Thyroid gland (tissue), 4 donors: ENCODE data around the gene TCEA2. TPM values are rescaled to one million over a fixed set of nuclear protein-coding genes. Genes with fewer than 3 reads are reported as not detected.

Source experiments
- DNase-seq, 2 donors: peaks; one replicate each; pipeline ENCODE4 v3.0.0-alpha.2; 2019
- H3K27ac ChIP-seq, 3 donors: fragments of 200-600 bp; sonication (generic); 1 replicate in 2 of 3; 2 replicates in 1 of 3; pipeline ENCODE4 v1.5.1; 2016 to 2019; ENCODE audit warnings: mild to moderate bottlenecking in 1 of 3, moderate library complexity in 1 of 3
- H3K27me3 ChIP-seq: fragments of 200-600 bp; sonication (generic); one replicate; pipeline ENCODE4 v1.5.1; 2019
- H3K36me3 ChIP-seq, 2 donors: fragments of 200-600 bp; sonication (generic); one replicate each; pipeline ENCODE4 v1.5.1; 2016 to 2019
- H3K4me1 ChIP-seq, 2 donors: fragments of 200-600 bp; sonication (generic); one replicate each; pipeline ENCODE4 v1.5.1; 2017 to 2019
- H3K4me3 ChIP-seq, 3 donors: fragments of 200-600 bp; sonication (generic); replicated peaks in 1 of 3; 1 replicate in 2 of 3; 2 replicates in 1 of 3; pipeline ENCODE4 v1.5.1; 2016; ENCODE audit warnings: mild to moderate bottlenecking in 1 of 3
- H3K9me3 ChIP-seq: fragments of 200-600 bp; sonication (generic); one replicate; pipeline ENCODE4 v1.5.1; 2017
- POLR2A ChIP-seq, 2 donors: fragments of 450-650 bp; IDR thresholded peaks; one replicate each; pipeline ENCODE4 v1.6.1; 2017; ENCODE audit warnings: antibody characterized with exemption in 2 of 2, mild to moderate bottlenecking in 2 of 2, moderate library complexity in 1 of 2
- WGBS, 2 donors: methylation state at CpG; one replicate each; pipeline ENCODE4 v1.1.5; 2017; 5-methylcytosine and 5-hydroxymethylcytosine counted together
- intact Hi-C: fragments of 100-400 bp; cut with DNase I; formaldehyde crosslinking; loops from one replicate; pipeline ENCODE4 v1.15.1; 2023
- total RNA-seq, 4 donors: library from RNA; depleted of rRNA; stranded (reverse); fragments of >200 nt; gene quantifications; one replicate each; pipeline ENCODE4 v1.2.3, GENCODE V29; 2016
- TF ChIP-seq, protein P1 (sequence below), 6 experiments: fragments of 200-600 bp in 3 of 6; fragments of 450-650 bp in 3 of 6; sonication (generic) in 3 of 6; IDR thresholded peaks; one replicate each; pipeline ENCODE4 v1.5.1; 2016 to 2019; ENCODE audit warnings: antibody characterized with exemption in 6 of 6, mild to moderate bottlenecking in 2 of 6, inconsistent platforms in 1 of 6, moderate library complexity in 1 of 6

The TCEA2 gene
- total RNA-seq, 4 donors from 2014 or later = 20.9 to 43.1 (median 24.4) TPM

DNA sequence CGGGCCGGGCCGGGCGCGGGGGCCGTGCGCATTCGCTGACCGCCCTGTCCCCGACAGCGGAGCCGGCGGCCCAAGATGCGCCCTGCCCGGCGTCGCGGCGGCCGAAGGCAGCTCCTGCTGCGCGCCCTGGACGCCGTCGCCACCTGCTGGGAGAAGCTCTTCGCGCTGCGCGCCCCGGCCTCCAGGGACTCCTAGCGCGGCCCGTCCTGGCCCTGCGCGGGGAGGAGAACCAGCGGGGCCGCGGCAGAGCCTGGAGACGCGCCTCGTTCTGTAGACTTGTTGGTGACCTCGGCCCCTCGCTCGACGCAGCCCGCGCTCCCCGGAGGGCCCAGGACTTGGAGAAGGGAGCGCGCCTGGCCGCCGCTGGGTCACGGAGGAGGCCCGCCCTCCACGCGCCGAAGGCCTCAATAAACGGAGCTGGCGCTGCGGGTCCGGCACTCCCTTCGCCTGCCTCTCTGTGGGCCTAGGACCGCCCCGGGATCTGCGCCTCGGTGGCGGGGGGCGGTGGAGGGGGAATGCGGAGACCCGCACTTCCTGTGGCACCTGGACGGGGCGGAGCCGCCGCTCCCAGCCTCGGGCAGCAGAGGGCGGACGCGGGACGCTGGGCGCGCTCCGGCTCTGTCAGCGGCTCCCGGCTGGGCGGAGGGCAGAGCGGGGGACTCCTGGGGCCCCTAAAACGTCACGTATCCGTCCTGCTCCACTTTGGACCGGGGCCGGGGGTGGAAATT lies 24.3 kb upstream of the TCEA2 start:
- peaks cover 7 to 49% of the 10 kb centered on the region in 2 donors for H3K4me1 ChIP-seq
- no peaks in the 10 kb centered on the region for H3K9me3 ChIP-seq
- no peaks in the 10 kb centered on the region for H3K27me3 ChIP-seq
- H3K4me3 ChIP-seq = peak overlapping the region in 1 of 3 donors; percentile 33
- peak overlapping the region in 2 of 3 donors; percentile 45 to 61 for H3K27ac ChIP-seq
- DNase-seq = peak; percentile 67 to 72
- peaks cover 5 to 7% of the 10 kb centered on the region in 2 donors for H3K36me3 ChIP-seq
- TF ChIP-seq, protein P1, sequence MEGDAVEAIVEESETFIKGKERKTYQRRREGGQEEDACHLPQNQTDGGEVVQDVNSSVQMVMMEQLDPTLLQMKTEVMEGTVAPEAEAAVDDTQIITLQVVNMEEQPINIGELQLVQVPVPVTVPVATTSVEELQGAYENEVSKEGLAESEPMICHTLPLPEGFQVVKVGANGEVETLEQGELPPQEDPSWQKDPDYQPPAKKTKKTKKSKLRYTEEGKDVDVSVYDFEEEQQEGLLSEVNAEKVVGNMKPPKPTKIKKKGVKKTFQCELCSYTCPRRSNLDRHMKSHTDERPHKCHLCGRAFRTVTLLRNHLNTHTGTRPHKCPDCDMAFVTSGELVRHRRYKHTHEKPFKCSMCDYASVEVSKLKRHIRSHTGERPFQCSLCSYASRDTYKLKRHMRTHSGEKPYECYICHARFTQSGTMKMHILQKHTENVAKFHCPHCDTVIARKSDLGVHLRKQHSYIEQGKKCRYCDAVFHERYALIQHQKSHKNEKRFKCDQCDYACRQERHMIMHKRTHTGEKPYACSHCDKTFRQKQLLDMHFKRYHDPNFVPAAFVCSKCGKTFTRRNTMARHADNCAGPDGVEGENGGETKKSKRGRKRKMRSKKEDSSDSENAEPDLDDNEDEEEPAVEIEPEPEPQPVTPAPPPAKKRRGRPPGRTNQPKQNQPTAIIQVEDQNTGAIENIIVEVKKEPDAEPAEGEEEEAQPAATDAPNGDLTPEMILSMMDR (IDR thresholded peaks at IDR 0.05) = peak in 5 of 6 experiments; percentile 37 to 71 (median 47)
- TF ChIP-seq POLR2A (IDR thresholded peaks at IDR 0.05) = no peak
- WGBS, 2 donors = 0 to 2% methylated on average over 14 to 34 of the region's 91 CpGs
- intact Hi-C loops = no loop called here

DNA sequence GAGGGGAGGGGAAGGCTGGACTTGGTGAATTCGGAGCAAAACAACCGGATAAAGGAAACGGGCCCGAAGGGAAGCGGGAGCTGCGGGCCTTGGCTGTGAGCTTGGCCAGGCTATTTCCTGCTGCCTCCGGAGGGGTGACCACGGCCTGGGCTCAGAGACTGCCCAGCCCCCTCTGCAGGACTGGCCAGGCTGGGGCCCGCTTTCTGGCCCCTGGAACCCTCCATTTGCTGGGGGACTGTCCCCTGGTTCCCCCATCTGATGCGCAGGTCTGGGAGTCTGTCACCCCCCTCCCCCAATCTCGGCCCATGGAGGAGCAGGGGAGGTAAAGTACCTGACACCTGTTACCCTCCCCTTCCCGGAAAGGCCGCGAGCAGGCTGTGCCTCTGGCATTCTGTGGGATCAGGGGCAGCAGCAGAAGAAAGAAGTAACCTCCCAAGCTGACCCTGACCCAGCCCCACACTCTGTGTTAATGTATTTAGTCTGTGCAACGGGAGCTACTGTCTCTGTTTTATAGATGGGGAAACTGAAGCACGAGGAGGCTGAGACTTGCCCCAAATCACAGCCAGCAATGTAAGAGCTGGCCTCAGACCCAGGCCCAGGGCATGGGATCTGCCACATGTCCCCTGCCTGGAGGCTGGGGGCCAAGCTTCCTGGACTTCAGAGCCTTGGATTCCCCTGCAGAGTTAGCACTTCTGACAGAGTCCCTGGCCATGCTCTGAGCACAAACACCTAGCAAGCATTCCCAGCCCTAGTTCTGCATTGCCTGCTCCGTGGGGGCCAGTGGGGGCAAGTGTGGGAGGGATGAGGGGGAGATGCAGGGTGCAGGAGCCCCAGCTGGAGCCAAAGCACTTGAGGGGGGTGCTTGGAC lies 23.5 kb upstream of the TCEA2 start:
- H3K27ac ChIP-seq = peak overlapping the region in 1 of 3 donors; percentile 35
- H3K27me3 ChIP-seq = no peaks in the 10 kb centered on the region
- H3K9me3 ChIP-seq = no peaks in the 10 kb centered on the region
- 11 to 21% methylated on average over 6 to 13 of the region's 17 CpGs for WGBS, 2 donors
- H3K4me1 ChIP-seq = peaks cover 7 to 49% of the 10 kb centered on the region in 2 donors
- peak overlapping the region in 1 of 3 donors; percentile 33 for H3K4me3 ChIP-seq
- TF ChIP-seq, protein P1 (IDR thresholded peaks at IDR 0.05) = no peak
- no peak for TF ChIP-seq POLR2A (IDR thresholded peaks at IDR 0.05)
- DNase-seq = no peak
- no peaks in the 10 kb centered on the region for H3K36me3 ChIP-seq
- intact Hi-C loops = no loop called here

DNA sequence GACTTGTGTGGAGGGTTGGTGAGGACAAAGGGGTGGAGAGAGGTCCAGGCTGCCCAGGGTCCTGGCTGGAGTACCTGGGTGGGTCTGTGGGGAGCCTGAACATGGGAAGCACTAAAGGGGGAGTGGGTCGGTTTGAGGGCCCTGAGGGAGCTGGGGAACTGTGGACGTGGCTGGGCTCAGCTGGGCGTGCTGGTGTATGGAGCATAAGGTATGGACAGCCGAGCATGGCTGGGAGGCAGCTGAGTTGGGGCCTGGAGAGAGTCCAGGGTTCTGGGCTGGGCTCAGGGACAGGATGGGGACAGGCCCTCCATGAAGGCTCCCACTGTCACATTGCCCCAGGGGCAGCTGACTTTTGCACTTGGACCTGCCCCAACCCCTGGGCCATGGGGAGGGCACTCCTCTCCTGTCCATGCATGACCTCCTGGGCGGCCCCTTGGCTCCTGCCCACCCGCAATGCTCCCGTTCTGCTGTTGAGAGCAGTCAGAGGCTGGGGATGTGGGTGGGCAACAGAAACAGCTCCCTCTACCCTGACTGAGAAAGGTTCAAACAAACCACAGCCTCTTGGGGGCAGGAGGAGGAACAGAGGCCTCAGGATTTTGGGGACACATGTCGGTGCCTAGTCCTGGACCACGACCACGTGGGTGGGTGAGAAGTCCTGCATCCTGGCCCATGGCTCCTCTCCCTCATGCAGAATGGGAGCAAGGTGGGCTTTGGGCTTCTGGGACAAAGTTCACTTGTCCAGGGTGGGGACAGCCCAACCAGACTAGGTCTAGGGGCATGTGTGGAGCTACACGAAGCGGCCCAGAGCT lies 22.6 kb upstream of the TCEA2 start:
- H3K27ac ChIP-seq = no peak overlapping the region
- no peak for DNase-seq
- TF ChIP-seq POLR2A (IDR thresholded peaks at IDR 0.05) = no peak
- TF ChIP-seq, protein P1 (IDR thresholded peaks at IDR 0.05) = no peak
- no peaks in the 10 kb centered on the region for H3K27me3 ChIP-seq
- H3K4me1 ChIP-seq = peaks cover 7 to 49% of the 10 kb centered on the region in 2 donors
- WGBS, 2 donors = 63 to 74% methylated on average over 9 to 10 of the region's 12 CpGs
- no peaks in the 10 kb centered on the region for H3K36me3 ChIP-seq
- intact Hi-C loops = no loop called here
- H3K4me3 ChIP-seq = no peak overlapping the region
- no peaks in the 10 kb centered on the region for H3K9me3 ChIP-seq

DNA sequence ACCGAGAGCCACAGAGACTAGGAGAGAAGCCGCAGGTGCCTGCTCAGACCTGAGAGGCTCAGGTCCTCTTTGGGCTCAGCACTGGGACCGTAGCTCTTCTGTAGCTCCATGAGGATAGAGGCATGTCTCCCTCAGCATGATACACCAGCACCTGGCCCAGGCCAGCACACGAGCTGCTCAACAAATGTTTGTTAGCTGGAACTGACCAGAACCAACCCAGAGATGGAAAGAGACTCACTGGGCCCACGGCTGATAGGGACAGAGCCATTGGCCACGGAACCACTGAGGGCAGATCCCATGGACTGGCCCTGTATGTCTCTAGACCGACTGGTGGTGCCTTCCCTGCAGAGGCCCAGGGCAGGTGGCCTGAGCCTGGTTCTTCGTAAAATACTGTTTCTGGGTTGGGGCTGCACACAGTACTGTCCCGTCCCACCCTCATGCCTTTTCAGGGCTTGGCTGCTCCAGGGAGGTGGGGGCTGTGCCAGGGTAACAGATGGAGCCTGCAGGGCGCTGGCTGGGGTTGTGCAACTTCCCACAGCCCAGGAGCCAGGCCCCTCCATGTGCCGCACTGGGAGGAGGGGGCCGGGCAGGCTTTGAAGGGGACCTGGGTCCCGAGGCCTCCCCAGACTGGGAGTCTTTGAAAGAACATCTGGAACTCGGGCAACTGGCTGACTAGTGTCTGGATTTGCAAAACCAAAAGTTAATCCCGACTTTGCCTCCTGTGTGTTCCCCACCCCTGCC lies 21.8 kb upstream of the TCEA2 start:
- Histone ChIP-seq H3K27me3 (no peaks in the 10 kb centered on the region), H3K4me3 (no peak overlapping the region), H3K27ac (peak overlapping the region in 1 of 3 donors; percentile 67), H3K4me1 (peaks cover 7 to 49% of the 10 kb centered on the region in 2 donors), H3K36me3 (no peaks in the 10 kb centered on the region), H3K9me3 (no peaks in the 10 kb centered on the region)
- intact Hi-C loops = no loop called here
- no peak for TF ChIP-seq POLR2A (IDR thresholded peaks at IDR 0.05)
- TF ChIP-seq, protein P1 (IDR thresholded peaks at IDR 0.05) = no peak
- DNase-seq = no peak
- 51 to 71% methylated on average over 5 to 6 of the region's 15 CpGs for WGBS, 2 donors
